ENCODE results near the gene APOC1.
A peak's percentile ranks its signal among the peaks of the same experiment; 100 is the strongest.
"Not testable (repeated sequence)": the region's sequence is repeated elsewhere in the genome, so short reads cannot be mapped to it uniquely, and the experiment has no call there.

The APOC1 gene

DNA sequence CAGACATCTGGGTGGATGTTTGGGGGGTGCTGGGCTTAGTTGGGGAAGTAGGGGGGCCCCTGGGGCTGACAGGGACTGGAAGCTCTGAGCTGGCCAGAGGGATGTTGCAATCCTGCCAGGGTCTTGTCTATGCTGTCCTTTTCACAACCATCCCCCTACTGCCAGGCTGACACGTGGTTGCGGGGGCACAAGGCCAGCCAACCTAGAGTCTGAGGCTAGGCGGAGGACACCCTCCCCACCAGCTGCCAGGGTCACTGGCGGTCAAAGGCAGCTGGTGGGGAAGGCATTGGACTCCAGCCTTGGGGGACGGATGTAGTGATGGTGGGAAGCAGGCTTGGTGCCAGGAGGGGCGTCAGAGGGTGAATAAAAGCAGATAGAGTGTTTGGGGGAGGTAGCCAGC, 1.6 kb upstream of the APOC1 start:
- no peak for DNase-seq (ENCODE audit: low read depth in 1 of 2, low spot score in 1 of 2)

DNA sequence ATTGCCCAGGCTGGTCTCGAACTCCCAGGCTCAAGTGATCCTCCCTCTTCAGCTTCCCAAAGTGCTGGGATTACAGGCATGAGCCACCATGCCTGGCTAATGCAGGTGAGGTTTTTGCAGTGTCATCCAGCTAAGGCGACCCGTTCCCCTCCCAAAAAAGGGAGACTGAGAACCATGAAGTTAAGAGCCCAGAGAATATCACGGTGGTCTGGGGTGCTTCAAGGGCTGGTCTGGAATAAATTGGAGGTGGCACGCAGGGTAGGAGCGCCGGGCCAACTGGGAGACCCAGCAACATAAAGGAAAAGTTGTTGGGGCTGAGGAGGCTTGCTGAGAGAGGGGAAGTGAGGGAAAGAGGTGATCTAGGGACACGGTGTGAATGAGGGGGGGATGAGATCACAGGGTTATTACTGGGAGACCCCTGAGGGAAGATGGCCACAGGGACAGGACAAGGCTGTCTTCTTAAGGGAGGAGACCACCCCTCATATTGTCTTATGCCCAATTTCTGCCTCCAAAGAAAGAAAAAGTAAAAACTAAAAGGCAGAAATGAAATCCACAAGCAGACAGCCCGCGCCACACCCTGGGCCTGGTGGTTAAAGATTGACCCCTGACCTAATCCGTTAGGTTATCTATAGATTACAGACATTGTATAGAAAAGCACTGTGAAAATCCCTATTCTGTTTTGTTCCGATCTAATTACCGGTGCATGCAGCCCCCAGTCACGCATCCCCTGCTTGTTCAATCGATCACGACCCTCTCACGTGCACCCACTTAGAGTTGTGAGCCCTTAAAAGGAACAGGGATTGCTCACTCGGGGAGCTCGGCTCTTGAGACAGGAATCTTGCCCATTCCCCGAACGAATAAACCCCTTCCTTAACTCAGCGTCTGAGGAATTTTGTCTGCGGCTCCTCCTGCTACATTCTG, 636 bp upstream of the APOC1 start:
- not testable (repeated sequence) for DNase-seq (ENCODE audit: low read depth in 1 of 2, low spot score in 1 of 2)

DNA sequence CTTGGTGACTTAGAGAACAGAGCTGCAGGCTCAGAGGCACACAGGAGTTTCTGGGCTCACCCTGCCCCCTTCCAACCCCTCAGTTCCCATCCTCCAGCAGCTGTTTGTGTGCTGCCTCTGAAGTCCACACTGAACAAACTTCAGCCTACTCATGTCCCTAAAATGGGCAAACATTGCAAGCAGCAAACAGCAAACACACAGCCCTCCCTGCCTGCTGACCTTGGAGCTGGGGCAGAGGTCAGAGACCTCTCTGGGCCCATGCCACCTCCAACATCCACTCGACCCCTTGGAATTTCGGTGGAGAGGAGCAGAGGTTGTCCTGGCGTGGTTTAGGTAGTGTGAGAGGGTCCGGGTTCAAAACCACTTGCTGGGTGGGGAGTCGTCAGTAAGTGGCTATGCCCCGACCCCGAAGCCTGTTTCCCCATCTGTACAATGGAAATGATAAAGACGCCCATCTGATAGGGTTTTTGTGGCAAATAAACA, 9.9 kb downstream of the APOC1 start:
- no peak for DNase-seq (ENCODE audit: low read depth in 1 of 2, low spot score in 1 of 2)

GRCh38 chr19:44925114-44925891, 10.9 kb downstream of the APOC1 start:
- DNase-seq (ENCODE audit: low read depth in 1 of 2, low spot score in 1 of 2), result no peak

GRCh38 chr19:44926245-44927077, 12.1 kb downstream of the APOC1 start:
- not testable (repeated sequence) for DNase-seq (ENCODE audit: low read depth in 1 of 2, low spot score in 1 of 2)

GRCh38 chr19:44927746-44928145, 13.3 kb downstream of the APOC1 start:
- no peak for DNase-seq (ENCODE audit: low read depth in 1 of 2, low spot score in 1 of 2)

- DNase-seq (ENCODE audit: low read depth in 1 of 2, low spot score in 1 of 2), result no peak
Observed at GRCh38 chr19:44930088-44930487, 15.7 kb downstream of the APOC1 start.

- no peak for DNase-seq (ENCODE audit: low read depth in 1 of 2, low spot score in 1 of 2)
Observed at GRCh38 chr19:44931541-44931940, 17.1 kb downstream of the APOC1 start.

GRCh38 chr19:44939668-44940067, 25.3 kb downstream of the APOC1 start:
- DNase-seq (ENCODE audit: low read depth in 1 of 2, low spot score in 1 of 2), result no peak

GRCh38 chr19:44942067-44942571, 27.7 kb downstream of the APOC1 start, which contains the start of gene APOC4:
Gene APOC4, plus strand, starts transcription at chr19:44942237. Its CDS starts 41 bp downstream, at chr19:44942278.
- DNase-seq (ENCODE audit: low read depth in 1 of 2, low spot score in 1 of 2), result no peak

GRCh38 chr19:44943801-44944249, 29.4 kb downstream of the APOC1 start:
- no peak for DNase-seq (ENCODE audit: low read depth in 1 of 2, low spot score in 1 of 2)

GRCh38 chr19:44947041-44947581, 32.7 kb downstream of the APOC1 start:
- DNase-seq (ENCODE audit: low read depth in 1 of 2, low spot score in 1 of 2), result no peak

DNA sequence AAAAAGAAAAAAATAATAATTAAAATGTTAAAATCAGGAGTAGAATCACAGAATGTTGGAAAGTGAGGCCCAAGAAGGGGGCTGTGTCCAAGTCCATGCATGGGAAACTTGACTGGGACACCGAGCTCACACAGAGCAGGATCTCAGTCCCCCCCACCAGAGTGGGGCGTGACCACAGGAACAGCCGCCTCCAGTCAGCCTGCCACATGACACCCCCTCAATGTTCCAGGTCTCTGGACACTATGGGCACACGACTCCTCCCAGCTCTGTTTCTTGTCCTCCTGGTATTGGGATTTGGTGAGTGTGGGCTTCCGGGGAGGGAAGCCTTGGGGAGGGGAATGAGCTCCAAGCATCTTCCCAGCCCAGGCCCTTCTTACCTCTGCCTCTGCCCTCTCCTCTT, 33.8 kb downstream of the APOC1 start:
- no peak for DNase-seq (ENCODE audit: low read depth in 1 of 2, low spot score in 1 of 2)

DNA sequence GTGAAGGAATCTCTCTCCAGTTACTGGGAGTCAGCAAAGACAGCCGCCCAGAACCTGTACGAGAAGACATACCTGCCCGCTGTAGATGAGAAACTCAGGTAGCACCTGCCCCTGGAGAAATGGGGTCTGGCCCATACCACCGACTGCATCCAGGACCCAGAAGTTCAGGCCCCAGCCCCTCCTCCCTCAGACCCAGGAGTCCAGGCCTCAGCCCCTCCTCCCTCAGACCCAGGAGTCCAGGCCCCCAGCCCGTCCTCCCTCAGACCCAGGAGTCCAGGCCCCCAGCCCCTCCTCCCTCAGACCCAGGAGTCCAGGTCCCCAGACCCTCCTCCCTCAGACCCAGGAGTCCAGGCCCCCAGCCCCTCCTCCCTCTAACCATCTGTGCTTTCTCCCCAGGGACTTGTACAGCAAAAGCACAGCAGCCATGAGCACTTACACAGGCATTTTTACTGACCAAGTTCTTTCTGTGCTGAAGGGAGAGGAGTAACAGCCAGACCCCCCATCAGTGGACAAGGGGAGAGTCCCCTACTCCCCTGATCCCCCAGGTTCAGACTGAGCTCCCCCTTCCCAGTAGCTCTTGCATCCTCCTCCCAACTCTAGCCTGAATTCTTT, 34.5 kb downstream of the APOC1 start:
- DNase-seq (ENCODE audit: low read depth in 1 of 2, low spot score in 1 of 2), result no peak

- no peak for DNase-seq (ENCODE audit: low read depth in 1 of 2, low spot score in 1 of 2)
Observed at GRCh38 chr19:44949550-44949949, 35.1 kb downstream of the APOC1 start.

GRCh38 chr19:44951179-44952159, 37.1 kb downstream of the APOC1 start:
- DNase-seq (ENCODE audit: low read depth in 1 of 2, low spot score in 1 of 2), result peak in 1 of 2 donors; percentile 17

DNA sequence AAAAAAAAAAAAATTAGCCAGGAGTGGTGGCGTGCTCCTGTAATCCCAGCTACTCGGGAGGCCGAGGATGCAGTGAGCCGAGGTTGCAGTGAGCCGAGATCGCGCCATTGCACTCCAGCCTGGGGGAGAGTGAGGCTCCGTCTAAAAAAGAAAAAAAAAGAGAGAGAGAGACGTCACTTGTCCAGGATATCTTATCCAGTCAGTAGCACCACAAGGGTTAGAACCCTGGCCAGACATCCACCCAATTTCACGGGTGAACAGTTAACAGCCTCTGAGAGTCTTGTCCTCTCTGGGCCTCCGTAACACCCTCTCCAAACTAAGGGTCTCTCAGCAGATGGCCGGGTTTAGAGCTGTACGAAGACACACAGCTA, 39.9 kb downstream of the APOC1 start:
- no peak for DNase-seq (ENCODE audit: low read depth in 1 of 2, low spot score in 1 of 2)

- peak; percentile 94 to 96 for DNase-seq (ENCODE audit: low read depth in 1 of 2, low spot score in 1 of 2)
Observed at GRCh38 chr19:44954649-44955504, 40.5 kb downstream of the APOC1 start, which contains the start of gene CLPTM1. Gene CLPTM1, plus strand, starts transcription at chr19:44955380. Its CDS starts 16 bp downstream, at chr19:44955396.
